ENCODE measurements around the gene C15orf39. TPM values are rescaled to one million over a fixed set of nuclear protein-coding genes. Genes with fewer than 3 reads are reported as not detected.

Gene C15orf39
- polyA plus RNA-seq, 1 donor from 2014 or later: 6.3 TPM

DNA sequence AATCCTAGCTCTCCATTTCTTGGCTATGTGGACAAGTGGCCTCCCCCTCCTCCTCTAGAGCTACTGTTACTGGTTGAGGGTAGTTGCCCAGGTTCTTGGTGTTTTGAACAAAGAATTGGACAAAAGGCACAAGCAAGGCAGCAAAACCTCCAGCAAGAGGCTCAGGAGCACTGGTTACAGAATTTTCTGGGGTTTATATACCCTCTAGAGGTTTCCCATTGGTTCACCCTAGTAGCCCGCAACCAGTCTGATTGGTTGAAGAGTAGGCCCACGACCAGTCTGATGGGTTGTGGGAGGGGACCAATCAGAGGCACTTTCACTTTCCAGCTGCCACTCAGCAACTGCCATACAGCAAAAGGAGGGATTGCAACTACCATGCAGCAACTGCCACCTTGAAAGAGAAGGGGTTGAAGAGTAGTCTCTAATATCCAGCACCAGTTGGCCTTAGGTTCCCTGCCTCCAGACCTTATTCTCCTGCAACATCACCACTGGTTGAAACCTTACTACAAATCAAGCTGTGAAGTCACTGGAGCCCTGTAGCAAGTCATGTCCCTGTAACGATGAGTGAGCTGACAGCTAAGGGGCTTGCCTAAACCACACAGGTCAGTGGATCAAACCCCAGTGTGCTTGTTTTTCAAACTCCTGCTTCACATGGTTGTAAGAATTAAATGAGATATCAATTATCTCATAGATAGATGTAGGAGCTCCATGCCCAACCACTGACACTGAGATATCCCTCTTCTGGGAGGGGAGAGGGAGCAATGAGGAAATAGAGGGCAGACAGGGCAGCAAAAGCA, 2.9 kb upstream of the C15orf39 start:
- Mint-ChIP-seq H3K27ac (peak overlapping the region in 1 of 3 donors; percentile 44), H3K27me3 (peaks cover 2% of the 10 kb centered on the region), H3K9me3 (no peaks in the 10 kb centered on the region), H3K36me3 (no peaks in the 10 kb centered on the region), H3K4me1 (peaks cover 12 to 19% (median 18%) of the 10 kb centered on the region in 3 donors), H3K4me3 (peak overlapping the region in 1 of 4 donors; percentile 98)

DNA sequence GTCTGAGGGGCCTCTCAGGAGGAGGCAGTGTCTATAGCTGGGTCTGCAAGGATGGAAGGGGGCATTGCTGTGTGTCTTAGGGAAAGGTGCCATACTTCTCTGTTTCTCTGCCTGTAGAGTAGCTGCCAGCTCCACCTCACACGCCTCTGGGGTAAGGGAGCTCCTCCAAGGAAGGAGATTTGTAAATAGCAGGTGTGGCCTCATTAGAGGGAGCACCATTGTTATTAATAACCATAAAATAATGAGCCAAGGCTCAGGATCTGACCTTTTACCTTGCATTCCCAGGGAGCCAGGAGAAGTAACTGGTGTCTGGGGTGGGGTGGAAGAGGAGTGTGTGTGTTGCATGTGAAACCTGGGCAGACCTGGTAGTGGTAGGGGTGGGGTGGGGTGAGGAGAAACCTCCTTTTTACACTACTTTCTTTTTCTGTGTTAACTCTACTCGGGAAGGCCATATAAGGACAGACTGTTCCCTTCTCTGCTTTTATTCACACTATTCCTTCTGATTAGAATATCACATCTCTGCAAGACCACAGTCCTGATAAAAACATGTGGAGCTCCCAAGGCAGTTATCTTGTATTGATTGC, 2.2 kb upstream of the C15orf39 start:
- H3K4me3 Mint-ChIP-seq: peak overlapping the region in 3 of 4 donors; percentile 25 to 98 (median 46)
- no peaks in the 10 kb centered on the region for H3K9me3 Mint-ChIP-seq
- no peaks in the 10 kb centered on the region for H3K36me3 Mint-ChIP-seq
- H3K27ac Mint-ChIP-seq: peak overlapping the region in 1 of 3 donors; percentile 44
- peaks cover 13 to 25% (median 24%) of the 10 kb centered on the region in 3 donors for H3K4me1 Mint-ChIP-seq
- H3K27me3 Mint-ChIP-seq: no peaks in the 10 kb centered on the region

GRCh38 chr15:75200391-75200764, 1.3 kb upstream of the C15orf39 start:
- Mint-ChIP-seq H3K9me3 (no peaks in the 10 kb centered on the region), H3K27ac (peak overlapping the region in 1 of 3 donors; percentile 99), H3K4me3 (peak overlapping the region; percentile 88 to 98 (median 96)), H3K36me3 (no peaks in the 10 kb centered on the region), H3K27me3 (no peaks in the 10 kb centered on the region), H3K4me1 (peaks cover 19 to 29% (median 28%) of the 10 kb centered on the region in 3 donors)

DNA sequence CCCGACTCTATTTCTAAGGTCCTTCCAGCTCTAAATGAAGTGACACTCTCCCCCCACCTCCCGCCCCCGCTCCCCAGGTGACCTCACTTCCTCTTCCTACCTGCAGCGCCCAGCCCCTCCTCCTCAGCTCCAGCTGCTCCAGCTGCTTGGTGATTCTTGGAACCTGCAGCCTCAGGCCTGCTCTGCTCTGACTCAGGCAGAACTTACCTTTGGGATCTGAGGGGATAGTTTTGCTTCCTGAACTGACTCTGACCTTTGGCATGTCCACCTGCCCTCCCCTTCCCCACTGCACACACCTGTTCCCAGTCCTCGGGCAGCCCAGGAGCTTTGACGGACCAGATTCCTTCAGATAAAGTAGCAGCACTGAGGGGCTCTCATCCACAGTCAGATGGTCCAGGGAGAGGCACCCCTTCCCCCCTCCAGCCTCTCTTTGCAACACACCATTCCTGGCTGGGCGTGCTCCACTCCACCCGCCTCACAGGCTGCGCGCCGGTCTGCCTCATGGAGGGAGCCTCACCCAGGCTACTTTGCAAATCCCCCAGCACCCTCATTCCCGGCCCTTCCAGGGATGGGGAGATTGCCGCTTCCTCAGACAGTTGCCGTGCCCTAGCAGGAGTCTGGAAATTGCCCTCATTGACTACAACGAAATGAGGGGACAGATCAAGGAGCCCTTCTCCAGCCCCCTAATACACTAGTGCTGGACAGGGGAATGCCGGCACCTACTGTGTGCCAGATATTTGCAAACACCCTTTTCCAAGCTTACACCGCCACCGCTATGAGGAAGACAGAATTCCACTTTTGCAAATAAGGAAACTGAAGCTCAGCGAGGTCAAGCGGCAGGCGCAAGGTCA, 692 bp upstream of the C15orf39 start:
- H3K27ac Mint-ChIP-seq: peak overlapping the region; percentile 92 to 99 (median 96)

DNA sequence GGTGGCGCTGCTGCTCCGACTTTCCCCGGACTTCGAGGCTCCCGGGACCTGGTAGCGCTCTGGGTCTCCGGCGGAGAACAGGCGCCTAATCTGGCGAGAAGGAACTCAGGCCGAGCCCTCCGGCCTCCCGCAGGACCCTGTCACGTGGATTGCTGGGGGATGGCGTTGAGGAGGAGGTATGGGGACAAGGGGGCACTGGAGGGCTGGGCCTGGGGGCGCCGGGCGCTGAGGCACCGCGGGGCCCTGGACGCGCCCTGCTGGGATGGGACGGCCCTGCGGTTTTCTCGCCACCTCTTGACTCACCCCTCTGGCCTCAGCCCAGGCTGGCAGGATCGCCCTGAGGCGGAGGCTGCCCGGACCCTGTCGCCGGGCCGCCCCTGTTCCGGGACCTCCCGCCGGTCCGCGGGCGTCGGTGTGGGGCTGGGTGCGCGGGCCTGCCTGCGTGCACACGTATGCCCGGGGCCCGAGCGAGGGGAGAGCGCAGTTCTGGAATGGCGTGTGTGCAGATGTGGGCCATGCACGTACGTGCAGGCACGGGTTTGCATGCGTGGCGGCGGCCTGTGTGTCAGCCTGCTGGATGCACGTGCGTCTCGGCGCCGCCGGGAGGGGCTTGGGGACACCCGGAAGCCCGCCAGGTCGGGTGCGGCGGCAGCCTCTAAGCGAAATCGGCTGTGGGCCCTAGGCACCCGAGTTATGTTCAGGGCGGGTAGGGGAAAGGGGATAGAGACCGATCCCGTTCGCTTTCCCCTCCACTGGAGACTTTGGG, 752 bp downstream of the C15orf39 start:
- Mint-ChIP-seq H3K36me3 (no peaks in the 10 kb centered on the region), H3K4me3 (peak overlapping the region; percentile 89 to 98 (median 96)), H3K4me1 (peaks cover 19 to 31% (median 28%) of the 10 kb centered on the region in 3 donors), H3K27ac (peak overlapping the region; percentile 91 to 99 (median 92)), H3K27me3 (no peaks in the 10 kb centered on the region), H3K9me3 (no peaks in the 10 kb centered on the region)

More for the DNA sequence above, 692 bp upstream of the C15orf39 start:
- Mint-ChIP-seq H3K36me3 (no peaks in the 10 kb centered on the region), H3K4me3 (peak overlapping the region; percentile 88 to 98 (median 96)), H3K27me3 (no peaks in the 10 kb centered on the region), H3K4me1 (peaks cover 19 to 29% (median 28%) of the 10 kb centered on the region in 3 donors), H3K9me3 (no peaks in the 10 kb centered on the region)

- peaks cover 19 to 30% (median 27%) of the 10 kb centered on the region in 3 donors for H3K4me1 Mint-ChIP-seq
- H3K9me3 Mint-ChIP-seq: no peaks in the 10 kb centered on the region
- no peaks in the 10 kb centered on the region for H3K36me3 Mint-ChIP-seq
- peak overlapping the region; percentile 89 to 98 (median 96) for H3K4me3 Mint-ChIP-seq
- H3K27ac Mint-ChIP-seq: peak overlapping the region; percentile 73 to 99 (median 92)
- H3K27me3 Mint-ChIP-seq: no peaks in the 10 kb centered on the region
Observed at GRCh38 chr15:75203017-75203907, 1.6 kb downstream of the C15orf39 start.

- H3K4me3 Mint-ChIP-seq: peak overlapping the region; percentile 89 to 98 (median 92)
- no peaks in the 10 kb centered on the region for H3K9me3 Mint-ChIP-seq
- peak overlapping the region in 2 of 3 donors; percentile 92 to 99 for H3K27ac Mint-ChIP-seq
- no peaks in the 10 kb centered on the region for H3K36me3 Mint-ChIP-seq
- peaks cover 19 to 27% (median 25%) of the 10 kb centered on the region in 3 donors for H3K4me1 Mint-ChIP-seq
- no peaks in the 10 kb centered on the region for H3K27me3 Mint-ChIP-seq
Observed at GRCh38 chr15:75203908-75204263, 2.2 kb downstream of the C15orf39 start.

DNA sequence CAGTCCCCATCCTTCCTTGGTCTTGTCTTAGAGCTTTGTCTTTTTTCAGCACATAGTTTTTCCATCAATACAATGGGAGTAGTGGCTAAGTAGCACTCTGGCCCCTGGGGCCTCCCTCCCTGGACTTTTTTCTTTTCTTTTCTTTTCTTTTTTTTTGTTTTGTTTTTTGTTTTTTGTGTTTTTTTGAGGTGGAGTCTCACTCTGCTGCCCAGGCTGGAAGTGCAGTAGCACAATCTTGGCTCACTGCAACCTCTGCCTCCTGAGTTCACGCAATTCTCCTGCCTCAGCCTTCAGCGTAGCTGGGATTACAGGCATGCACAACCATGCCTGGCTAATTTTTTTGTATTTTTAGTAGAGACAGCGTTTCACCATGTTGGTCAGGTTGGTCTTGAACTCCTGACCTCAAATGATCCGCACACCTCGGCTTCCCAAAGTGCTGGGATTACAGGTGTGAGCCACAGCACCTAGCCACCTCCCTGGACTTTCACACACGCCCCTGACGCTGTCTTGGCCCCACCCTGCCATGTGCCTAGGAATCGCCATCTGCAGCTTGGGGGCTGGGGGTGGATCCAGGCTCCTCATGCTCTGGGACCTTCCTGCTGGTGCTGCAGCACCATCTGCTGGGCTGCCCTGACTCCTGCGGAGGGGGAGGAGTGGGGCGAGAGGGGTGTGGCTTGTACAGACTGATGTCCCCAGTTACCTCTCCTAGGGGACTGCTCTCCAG, 2.8 kb downstream of the C15orf39 start:
- Mint-ChIP-seq H3K27ac (peak overlapping the region; percentile 20 to 99 (median 71)), H3K4me3 (peak overlapping the region in 3 of 4 donors; percentile 52 to 98 (median 66)), H3K4me1 (peaks cover 19 to 30% (median 26%) of the 10 kb centered on the region in 3 donors), H3K36me3 (no peaks in the 10 kb centered on the region), H3K27me3 (no peaks in the 10 kb centered on the region), H3K9me3 (no peaks in the 10 kb centered on the region)

DNA sequence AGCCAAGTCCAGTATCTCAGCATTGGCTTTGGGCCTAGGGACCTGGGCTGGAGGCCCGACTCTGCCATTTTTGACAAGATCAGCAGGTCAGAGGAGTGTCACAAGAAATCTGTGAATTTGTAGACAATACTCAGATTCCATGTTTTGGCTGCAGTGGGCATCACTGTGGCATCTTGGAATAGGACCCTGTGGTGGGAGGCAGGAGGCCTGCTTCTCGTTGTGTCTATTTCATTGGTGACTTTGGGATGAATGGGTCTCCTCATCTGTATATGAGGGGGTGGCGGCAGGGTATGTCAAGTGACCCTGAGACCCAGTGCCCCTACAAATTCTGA, 3.3 kb downstream of the C15orf39 start:
- no peaks in the 10 kb centered on the region for H3K9me3 Mint-ChIP-seq
- peak overlapping the region; percentile 20 to 87 (median 71) for H3K27ac Mint-ChIP-seq
- H3K4me1 Mint-ChIP-seq: peaks cover 15 to 27% (median 24%) of the 10 kb centered on the region in 3 donors
- H3K27me3 Mint-ChIP-seq: no peaks in the 10 kb centered on the region
- peak overlapping the region in 1 of 4 donors; percentile 98 for H3K4me3 Mint-ChIP-seq
- H3K36me3 Mint-ChIP-seq: no peaks in the 10 kb centered on the region

DNA sequence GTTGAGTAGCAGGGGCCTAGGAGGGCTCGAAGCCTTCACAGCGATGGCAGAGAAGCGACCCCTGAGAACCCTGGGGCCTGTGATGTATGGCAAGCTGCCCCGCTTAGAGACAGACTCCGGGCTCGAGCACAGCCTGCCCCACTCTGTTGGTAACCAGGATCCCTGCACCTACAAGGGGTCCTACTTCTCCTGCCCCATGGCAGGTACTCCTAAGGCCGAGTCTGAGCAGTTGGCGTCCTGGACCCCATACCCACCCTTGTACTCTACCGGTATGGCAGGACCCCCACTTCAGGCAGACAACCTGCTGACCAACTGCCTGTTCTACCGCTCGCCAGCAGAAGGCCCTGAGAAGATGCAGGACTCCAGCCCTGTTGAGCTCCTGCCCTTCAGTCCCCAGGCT, 4.3 kb downstream of the C15orf39 start:
- Mint-ChIP-seq H3K27me3 (no peaks in the 10 kb centered on the region), H3K36me3 (no peaks in the 10 kb centered on the region), H3K9me3 (no peaks in the 10 kb centered on the region), H3K27ac (peak overlapping the region in 1 of 3 donors; percentile 18), H3K4me3 (no peak overlapping the region), H3K4me1 (peaks cover 15 to 23% (median 22%) of the 10 kb centered on the region in 3 donors)

DNA sequence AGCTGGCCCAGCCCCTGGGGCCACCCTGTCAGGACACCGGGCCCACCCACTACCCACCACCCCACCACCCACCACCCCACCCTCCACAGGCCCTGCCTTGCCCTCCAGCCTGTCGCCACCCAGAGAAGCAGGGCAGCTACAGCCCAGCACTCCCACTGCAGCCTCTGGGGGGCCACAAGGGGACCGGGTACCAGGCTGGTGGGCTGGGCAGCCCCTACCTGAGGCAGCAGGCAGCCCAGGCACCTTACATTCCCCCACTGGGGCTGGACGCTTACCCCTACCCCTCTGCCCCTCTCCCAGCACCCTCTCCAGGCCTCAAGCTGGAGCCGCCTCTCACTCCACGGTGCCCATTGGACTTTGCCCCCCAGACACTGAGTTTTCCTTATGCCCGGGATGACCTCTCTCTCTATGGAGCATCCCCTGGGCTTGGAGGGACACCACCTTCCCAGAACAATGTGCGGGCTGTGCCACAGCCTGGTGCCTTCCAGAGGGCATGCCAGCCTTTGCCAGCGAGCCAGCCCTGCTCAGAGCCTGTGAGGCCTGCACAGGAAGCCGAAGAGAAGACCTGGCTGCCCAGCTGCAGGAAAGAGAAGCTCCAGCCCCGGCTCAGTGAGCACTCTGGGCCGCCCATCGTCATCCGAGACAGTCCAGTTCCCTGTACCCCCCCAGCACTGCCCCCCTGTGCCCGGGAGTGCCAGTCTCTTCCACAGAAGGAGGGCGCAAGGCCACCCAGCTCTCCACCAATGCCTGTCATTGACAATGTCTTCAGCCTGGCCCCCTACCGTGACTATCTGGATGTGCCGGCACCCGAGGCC, 5.3 kb downstream of the C15orf39 start:
- Mint-ChIP-seq H3K36me3 (no peaks in the 10 kb centered on the region), H3K4me3 (peak overlapping the region in 1 of 4 donors; percentile 3), H3K9me3 (no peaks in the 10 kb centered on the region), H3K27ac (peak overlapping the region in 1 of 3 donors; percentile 73), H3K27me3 (no peaks in the 10 kb centered on the region), H3K4me1 (peaks cover 15 to 20% (median 19%) of the 10 kb centered on the region in 3 donors)

All from IgD-negative memory B cell (primary cell).